NCI-H2171 treated with DMSO at 0.1 percent for 48 hours (cell line): ENCODE data around the gene SPOCD1.
A peak's percentile ranks its signal among the peaks of the same experiment; 100 is the strongest.

Experiments
- DNase-seq: peaks from one replicate; lab custom pipeline; 2025; lab: John Stamatoyannopoulos, UW

SPOCD1 gene

DNA sequence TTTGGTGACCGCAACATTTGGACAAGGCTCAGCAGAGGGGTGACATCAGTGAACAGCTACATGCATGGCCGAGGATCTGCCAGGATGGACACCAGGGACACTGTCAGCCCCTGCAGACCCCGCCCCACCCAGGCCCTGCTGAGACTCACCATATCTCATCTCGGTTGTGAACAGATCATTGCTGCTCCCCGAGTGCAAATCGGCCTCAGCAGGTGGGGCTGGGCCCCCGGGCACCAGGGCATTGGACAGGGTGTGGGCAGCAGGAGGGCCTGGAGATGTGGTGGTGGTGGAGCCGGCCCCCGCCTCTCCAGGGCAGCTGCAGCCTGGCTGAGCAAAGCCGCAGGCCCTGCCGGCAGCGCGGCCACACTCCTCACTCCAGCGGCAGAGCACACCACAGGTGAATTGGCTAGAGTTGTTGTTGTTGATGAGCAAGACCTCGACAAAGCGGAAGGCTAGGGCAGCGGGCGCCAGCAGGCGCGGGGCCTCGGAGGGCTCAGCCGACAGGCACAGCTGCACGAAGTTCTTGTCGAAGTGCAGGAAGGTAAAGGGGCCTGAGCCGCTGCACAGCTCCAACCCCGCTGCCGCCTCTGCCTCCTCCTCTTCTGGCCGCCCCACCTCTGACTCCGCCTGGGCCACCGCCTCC lies 59.9 kb downstream of the SPOCD1 start:
- DNase-seq = no peak

DNA sequence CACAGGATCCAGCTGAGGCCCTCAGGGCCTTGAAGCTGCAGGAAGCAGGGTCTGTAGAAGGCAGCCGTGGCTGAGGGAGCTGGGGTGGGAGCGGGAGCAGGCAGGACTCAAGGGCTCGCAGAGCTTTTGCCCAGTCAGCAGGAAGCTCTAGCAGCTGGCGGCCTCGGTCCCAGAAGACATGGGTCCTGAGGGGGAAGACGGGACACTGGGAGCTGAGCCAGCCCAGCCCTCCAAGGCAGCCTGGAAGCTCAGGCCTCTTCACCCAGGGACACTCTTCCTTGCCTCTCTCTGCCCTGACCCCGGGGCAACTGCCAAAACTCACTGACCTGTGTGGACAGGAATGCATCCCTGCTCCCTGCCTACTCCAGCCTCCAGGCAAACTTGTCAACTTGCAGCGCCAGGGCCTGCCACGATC lies 60.6 kb downstream of the SPOCD1 start:
- DNase-seq = no peak

DNA sequence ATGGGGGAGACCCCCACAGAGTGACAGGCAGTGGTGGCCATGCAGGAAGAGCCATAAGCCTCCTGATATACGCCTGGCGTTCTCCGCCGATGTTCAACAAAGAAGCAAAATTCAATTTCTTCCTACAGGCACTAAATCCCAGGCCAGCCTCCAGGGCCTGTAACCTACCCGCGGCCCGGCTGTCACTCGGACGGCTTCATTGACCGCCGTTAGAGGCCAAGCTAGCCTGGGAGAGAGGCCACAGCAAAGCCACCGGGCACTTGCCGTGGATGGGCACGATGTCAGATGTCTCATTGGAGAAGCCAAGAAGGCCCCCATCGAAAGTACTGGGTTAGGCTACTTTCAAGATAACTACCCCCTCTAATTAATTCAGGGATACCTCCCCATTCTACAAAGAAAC lies 61.4 kb downstream of the SPOCD1 start:
- DNase-seq = no peak

DNA sequence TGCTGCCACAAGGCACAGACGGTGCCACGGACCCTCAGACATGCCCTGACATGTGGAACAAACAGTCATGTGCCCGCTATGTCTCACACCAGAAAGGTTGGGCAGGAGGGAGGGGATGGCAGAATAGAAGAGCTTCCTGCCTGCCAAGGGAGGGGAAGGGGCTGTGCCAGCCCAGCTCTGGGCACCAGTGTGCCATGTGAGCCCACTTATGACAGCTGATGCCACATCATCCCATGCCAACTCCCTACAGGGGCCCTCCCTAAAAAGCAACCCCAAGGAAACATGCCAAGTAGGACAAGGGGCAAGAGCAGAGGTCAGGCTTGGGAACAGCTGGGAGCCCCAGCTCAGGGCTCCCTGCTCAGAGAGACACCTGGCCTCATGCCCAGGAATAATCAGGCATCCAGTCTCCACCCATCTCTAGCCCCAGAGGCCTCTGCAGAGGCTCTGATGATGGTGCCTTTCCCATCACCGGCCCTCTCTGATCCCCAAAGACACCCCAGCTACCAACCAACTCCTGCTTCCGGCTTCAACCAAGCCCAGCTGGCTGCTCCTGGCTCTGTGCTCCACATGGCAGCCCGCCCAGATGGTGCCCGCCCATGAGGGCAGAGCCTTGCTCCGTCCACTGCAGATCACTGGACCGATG lies 62.0 kb downstream of the SPOCD1 start:
- DNase-seq = peak; percentile 94

DNA sequence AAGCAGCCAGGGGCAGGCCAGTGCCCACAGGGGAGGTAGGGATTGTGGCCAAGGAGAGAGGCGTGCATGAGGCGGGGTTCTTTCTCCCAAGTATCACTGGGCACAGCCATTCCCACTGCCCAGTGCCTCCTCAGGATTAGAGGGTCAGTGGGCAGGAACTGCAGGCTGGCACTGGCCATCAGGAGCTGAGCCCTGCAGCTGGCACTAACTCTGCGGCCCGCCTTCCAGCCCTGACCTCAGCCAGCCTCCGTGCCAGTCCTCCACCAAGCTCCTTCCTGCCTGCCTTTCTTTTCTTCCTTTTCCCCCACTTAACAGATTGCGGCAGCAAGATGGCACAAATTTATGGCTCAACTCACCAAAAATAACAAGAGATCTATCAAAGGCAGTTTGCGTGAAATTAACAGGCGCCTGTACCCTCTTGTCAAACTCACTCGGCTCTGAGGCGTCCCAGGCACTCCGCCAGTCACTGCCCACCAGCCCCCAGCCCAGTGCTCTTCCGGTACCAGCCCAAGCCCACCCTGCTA lies 62.8 kb downstream of the SPOCD1 start:
- DNase-seq = peak; percentile 19

DNA sequence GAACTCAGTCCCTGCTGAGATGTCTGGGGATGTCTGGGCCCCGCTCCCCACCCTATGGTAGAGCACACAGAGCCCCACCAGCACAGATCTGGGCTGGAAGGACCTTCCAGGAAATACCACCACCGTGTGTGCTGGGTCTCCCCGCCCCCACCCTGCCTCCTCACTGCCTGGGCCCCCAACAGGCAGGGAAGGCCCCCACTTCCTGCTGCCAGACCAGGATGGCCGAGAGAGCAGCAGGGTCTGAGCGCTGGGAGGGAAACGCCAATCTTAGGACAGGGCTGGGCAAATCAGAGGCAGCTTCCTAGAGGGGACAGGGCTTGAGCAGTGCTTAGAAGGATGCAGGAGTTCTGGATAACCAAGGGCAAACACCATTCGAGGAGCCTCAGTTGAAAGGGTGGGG lies 63.6 kb downstream of the SPOCD1 start:
- no peak for DNase-seq

DNA sequence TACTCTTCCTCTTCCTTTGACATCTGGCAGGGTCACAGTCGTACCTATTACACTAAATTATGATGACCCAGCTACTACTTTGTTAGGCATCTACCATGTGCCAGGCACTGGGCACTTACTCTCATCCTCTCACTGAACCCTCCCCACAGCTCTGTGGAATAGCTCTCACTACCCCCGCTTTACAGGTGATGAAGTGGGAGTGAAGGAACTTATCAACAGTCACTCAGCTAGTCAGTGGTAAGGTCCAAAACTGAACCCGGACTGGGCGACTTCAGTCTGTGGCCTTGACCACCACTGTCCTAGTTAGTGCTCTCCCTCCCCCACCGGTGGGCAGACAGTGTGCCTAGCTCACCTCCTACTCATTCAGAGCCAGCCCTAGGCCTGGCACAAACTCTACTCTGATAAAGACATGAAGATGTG lies 64.0 kb downstream of the SPOCD1 start:
- no peak for DNase-seq

DNA sequence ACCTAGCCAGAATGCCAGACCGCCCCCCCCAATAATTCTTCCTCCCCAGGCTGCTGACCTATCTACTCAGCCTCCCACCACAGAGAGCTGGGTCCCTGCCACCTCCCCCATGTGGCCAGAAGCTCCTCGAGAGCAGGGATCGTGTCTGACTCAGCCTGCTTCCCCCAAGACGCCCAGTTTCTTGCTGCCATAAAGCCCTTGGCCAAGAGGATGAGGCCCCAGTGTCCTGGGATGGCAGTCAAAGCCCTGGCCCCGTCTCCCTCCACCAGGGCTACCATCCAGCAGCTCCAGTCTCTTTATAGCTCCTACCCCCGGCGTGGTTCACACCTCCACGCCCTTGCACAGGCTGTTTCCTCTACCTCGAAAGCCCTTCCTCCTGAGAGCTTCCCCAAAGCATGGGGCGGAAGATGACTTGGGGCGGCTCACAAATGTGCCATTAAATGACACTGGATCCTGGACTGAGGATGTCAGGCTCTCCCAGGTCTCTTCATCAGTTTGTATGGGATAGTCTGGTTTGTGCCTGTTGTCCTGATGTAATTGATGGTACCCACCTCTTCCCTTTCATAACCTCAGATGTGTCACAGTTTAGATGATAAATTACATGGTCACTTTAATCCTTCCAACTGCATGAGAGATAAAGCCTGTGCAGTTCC lies 64.8 kb downstream of the SPOCD1 start:
- DNase-seq = no peak

DNA sequence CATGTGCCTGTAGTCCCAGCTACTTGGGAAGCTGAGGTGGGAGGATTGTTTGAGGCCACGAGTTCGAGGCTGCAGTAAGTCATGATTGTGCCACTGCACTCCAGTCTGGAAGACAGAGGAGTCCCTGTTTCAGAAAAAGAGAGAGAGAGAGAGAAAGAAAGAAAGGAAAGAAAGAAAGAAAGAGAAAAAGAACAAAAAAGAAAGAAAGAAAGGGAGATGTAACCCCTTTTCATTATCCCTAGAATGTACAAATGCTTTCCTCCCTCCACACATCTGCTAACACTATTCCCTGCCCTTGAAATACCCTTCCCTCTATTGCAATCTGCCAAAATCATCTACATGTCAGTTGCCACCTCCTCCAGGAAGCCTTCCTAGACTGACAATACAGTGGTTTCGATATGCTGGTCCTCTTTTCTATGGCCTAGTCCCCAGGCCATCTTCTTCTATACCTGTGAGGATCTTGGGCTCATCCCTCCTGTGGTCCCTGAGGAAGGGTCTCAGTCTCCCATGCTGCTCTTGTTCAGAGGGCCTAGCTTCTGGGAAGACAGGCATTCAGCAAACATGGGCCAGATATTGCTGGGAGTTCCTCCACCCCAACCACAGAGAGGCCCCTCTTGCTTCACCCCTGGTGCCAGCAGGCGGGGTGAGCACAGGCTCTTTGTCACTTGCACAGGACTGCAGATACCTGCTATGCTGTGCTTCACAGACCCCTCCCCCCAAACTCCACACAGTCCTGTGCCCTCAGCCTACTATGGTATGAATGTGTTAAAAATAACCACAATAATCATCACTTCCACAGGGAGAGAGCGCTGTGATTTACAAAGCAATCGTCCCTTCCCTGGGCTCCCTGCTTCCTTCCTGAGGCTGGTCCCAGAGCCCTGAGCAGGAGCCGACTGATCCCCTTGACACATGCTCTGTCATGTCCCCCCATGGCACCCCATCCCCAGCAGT lies 65.8 kb downstream of the SPOCD1 start:
- no peak for DNase-seq

DNA sequence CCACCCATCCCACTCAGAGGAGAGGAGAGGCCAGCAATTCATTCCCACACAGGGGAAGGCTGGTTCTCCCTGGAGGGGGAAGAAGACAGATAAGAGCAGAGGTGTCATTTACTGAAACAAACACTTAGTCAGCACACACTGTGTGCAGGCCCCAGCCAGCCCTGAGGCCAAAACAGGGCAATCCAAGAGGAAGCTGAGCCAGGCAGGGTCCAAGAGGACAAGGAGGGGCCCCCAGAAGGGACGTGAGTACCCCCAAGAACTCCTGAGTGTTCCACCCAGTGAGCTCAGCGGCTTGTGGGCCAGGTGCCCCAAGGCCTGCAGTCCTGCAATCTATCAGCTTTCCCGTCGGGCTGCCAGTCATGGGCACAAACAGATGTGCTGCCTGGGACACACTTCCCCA lies 67.5 kb downstream of the SPOCD1 start:
- DNase-seq = no peak

DNA sequence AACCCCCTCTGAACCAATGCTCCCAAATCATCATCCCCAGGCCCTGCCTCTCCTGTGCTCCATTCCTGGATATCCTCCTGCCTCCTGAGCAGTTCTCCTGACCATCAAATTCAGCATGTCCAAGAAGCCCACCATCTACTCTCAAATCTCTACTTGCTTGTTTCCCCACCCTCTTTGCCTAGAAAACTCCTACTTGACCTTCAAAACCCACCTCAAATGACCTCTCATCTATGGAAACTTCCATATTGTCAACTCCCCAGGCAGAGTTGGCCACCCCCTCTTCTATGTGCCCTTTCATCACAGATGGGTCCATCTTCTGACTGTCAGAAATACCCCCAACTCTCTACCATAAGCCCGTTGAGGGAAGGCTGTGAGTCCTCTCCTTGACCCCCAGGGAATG lies 68.5 kb downstream of the SPOCD1 start:
- no peak for DNase-seq

DNA sequence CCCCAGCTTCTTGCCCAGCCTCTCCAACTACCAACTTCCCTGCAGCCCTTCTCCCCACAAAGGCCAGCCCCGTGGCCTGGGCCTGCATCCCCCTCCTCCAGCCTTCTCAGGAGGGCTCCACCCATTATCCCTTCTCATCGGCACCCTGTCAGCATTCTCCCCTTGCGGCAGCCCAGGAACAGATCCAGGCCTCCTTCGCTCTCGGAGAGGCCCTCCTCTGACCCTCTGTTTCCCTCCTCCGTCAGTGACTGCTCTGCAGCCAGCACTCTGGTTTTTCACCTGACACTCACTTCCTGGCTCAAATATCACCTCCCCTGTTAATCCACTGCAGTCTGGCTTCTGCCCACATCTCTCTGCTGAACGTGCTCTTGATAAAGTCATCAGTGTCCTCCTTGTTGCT lies 69.1 kb downstream of the SPOCD1 start:
- DNase-seq = peak; percentile 51

DNA sequence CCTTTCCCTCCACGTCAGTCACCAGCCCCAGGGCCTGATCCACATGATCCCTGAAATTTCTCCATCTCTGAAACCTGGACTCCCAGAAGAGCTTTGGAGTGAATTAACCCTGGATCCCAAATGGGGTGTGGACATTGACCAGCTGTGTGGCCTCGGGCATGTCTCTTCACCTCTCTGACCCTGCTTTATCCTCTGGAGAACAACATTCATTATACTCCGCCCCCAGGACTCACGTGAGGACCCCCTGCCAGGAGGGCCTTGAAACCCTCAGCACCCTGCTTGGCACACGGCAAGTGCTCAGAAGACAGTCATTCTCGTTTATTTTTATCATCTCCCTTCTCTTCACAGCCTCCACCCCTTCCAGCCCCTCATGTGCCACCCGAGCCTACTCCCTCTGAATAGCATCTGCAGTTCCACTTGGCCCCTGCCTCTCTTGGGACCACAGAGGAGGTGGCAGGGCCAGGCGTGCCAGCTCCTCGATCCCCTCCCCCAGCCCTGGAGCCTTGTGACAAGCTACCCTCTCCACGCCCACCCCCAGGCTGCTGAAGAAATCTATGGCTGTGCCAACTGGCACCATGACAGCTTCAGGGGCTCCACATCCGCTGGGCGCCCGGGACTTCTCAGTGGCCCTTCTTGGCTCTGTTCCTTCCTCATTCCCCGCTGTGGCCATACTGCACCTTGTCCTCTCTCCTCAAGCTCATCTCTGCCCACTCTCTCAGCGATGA lies 69.7 kb downstream of the SPOCD1 start:
- DNase-seq = peak; percentile 82

DNA sequence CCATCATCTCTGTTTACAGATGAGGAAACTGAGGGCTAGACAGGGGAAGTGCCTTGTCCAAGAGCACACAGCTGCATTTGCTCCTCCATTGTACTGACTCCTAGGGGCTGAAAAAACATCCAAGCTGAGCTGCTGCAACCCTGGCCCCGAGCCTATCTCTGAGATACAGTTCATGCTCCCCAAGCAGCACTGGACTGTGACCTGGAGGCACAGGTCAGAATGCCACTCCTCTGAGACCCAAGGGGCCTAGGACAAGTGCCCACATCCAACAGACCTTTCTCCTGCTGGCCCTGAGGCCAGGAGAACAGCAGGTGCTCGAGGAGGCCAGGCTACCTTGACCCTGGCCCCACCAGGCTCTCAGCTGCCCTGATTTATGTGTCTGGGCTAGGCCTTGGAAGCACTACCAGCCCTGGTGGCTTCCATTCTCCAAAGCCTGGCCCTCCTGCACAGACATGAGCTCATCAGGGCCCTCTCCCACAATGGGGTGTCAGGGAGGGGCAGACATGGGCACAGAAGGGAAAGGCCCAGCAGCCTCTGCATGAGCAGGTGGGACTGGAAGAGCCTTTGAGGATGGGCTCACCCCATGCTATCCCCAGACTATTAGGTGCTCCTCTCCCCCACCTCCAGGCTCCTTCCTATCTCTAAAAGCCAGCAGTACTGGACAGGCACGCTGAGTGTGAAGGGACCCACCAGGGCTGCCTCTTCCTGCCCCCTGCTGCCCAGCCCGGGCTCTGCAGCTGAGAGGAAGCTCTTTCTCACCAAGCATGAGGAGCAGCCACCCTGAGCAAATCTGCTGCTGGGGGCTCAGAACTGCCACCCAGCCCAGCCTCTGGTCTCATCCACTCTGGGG lies 70.5 kb downstream of the SPOCD1 start:
- no peak for DNase-seq

DNA sequence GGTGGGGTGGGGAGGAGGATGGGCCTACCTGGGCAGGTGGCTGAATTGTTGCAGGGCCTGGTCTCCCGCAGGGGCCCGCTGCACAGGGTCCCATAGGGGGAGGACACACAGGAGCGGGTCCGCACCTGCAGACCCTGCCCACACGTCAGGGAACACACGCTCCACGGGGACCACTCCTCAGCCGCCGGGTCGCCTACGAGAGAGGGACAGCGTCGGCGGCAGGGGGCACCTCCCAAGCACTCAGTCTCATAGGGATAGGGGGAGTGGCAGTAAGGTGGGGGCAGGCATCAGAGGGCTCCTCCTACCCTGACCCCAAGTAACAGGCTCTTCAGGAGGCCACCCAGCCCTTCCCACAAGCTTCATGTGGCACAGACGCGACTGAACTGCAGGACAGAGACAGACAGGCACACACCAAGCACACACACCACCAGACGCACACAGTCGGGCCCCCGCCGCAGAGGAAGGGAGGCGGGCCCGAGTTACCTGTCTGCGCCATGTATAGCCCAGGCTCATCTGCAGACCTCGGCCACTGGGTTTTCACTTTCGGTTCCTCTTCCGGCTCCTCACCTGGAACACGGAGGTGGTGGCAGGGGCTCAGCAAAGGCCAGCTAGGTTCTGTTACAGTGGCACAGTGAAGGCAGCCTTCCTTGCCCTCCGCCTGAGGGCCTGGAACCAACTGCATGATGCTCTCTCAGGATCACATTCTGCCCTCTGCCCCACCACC lies 71.5 kb downstream of the SPOCD1 start:
- no peak for DNase-seq

DNA sequence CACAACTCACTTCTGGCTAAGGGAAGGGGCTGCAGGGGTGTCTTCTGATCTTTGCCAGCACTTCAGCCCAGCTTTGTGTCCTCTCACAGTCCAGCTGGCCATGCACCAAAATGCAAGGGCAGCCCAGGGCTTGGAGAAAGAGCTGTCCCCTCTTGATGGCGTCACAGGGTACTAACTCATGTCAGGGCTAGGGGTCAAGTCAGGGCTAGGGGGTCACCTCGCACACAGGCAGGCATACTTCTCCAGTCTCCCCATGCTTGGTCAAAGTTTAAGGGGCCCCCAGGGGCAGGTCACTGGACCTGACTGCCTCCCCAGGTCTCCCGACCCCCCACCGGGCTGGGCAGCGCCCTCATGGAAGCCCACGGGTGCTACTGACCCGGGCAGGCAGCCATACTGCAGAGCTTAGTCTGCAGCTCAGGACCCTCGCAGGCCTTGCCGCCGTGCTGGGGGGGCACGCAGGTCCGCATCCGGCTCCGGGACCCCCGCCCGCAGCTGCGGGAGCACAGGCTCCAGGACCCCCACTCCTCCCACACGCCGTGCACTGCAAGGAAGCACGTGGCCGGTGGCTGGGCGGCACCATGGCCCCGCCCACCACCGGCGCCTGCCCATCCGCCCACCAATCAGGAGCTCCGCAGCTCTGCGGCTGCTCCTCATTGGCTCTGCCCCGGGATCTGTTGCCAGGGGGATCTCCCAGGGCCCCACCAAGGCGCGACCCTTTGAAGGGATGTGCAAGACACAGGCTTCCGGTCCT lies 73.2 kb downstream of the SPOCD1 start:
- no peak for DNase-seq
